ENCODE data around the gene ERCC1.

The ERCC1 gene

GRCh38 chr19:45358213-45358792 lies 65.4 kb downstream of the ERCC1 start:
- Histone ChIP-seq H3K27me3 (ENCODE audit: control insufficient read depth, insufficient read depth, low read length) (no peaks in the 10 kb centered on the region), H3K4me1 (ENCODE audit: control insufficient read depth, insufficient read depth, low read length) (no peaks in the 10 kb centered on the region), H3K36me3 (ENCODE audit: control insufficient read depth, insufficient read depth, low read length) (peaks cover 11% of the 10 kb centered on the region), H3K4me3 (ENCODE audit: low read length) (no peak overlapping the region), H3K27ac (ENCODE audit: low read depth, low read length) (no peak overlapping the region), H3K9ac (ENCODE audit: low read length) (no peak overlapping the region)

GRCh38 chr19:45357445-45357783 lies 66.3 kb downstream of the ERCC1 start:
- Histone ChIP-seq H3K9ac (ENCODE audit: low read length) (no peak overlapping the region), H3K4me1 (ENCODE audit: control insufficient read depth, insufficient read depth, low read length) (no peaks in the 10 kb centered on the region), H3K27ac (ENCODE audit: low read depth, low read length) (no peak overlapping the region), H3K27me3 (ENCODE audit: control insufficient read depth, insufficient read depth, low read length) (no peaks in the 10 kb centered on the region), H3K36me3 (ENCODE audit: control insufficient read depth, insufficient read depth, low read length) (peaks cover 11% of the 10 kb centered on the region), H3K4me3 (ENCODE audit: low read length) (no peak overlapping the region)
